ENCODE results near the gene EI24. TPM values are rescaled to one million over a fixed set of nuclear protein-coding genes. Genes with fewer than 3 reads are reported as not detected.

The EI24 gene
- total and polyA plus RNA-seq, 9 of the 15 experiments (the other 6 are each of a cell fraction or from before 2014, with no cell fraction given): 50.4 to 260 (median 168) TPM

- POLR2A ChIA-PET: interaction anchor here (0.7 to 1.2 kb wide), 2 partner anchors 16 to 69 kb away, joined by 3 to 4 read pairs; partner anchors contain the start of gene EI24
- peak; percentile 76 for FAIRE-seq
- no peak for TF ChIP-seq ZNF239 (CRISPR knock-in tag; IDR thresholded peaks at IDR 0.05)
- TF ChIP-seq ZNF589 (CRISPR knock-in tag; IDR thresholded peaks at IDR 0.05; ENCODE audit: low read depth): no peak
- TF ChIP-seq GATAD2A (IDR thresholded peaks at IDR 0.05): no peak
- TF ChIP-seq TFAM (CRISPR knock-in tag; conservative IDR thresholded peaks at IDR 0.05): no peak
- peak; percentile 71; the same call in 1 of the 2 replicates for TF ChIP-seq GABPB1 (CRISPR knock-in tag; IDR thresholded peaks at IDR 0.05)
- no peak for TF ChIP-seq TAF15 (IDR thresholded peaks at IDR 0.05; ENCODE audit: low read depth, low read length)
- no peak for TF ChIP-seq KLF10 (CRISPR knock-in tag; IDR thresholded peaks at IDR 0.05)
- TF ChIP-seq FOXA1 (IDR thresholded peaks at IDR 0.05; ENCODE audit: borderline replicate concordance): no peak
- TF ChIP-seq ZZZ3 (IDR thresholded peaks at IDR 0.05): no peak
- TF ChIP-seq ZC3H11A (IDR thresholded peaks at IDR 0.05; ENCODE audit: low read depth, low read length): no peak
- no peak for TF ChIP-seq MTF1 (CRISPR knock-in tag; IDR thresholded peaks at IDR 0.05; ENCODE audit: borderline replicate concordance)
- no peak for TF ChIP-seq ZNF174 (CRISPR knock-in tag; IDR thresholded peaks at IDR 0.05)
- TF ChIP-seq ZC3H4 (CRISPR knock-in tag; IDR thresholded peaks at IDR 0.05; ENCODE audit: borderline replicate concordance): no peak
- TF ChIP-seq ARID1B (IDR thresholded peaks at IDR 0.05): 0 out of 2 replicates have a peak, but pooled peaks have one; percentile 9
- TF ChIP-seq DNMT1 (IDR thresholded peaks at IDR 0.05): no peak
- TF ChIP-seq RAD51 (IDR thresholded peaks at IDR 0.05; ENCODE audit: borderline replicate concordance, low read depth): no peak
- no peak for TF ChIP-seq ZNF609 (CRISPR knock-in tag; IDR thresholded peaks at IDR 0.05; ENCODE audit: borderline replicate concordance)
- TF ChIP-seq SNIP1 (IDR thresholded peaks at IDR 0.05; ENCODE audit: low read depth): no peak
- no peak for TF ChIP-seq BDP1 (IDR thresholded peaks at IDR 0.05; ENCODE audit: insufficient read depth, insufficient read length)
- no peak for TF ChIP-seq CBX2 (IDR thresholded peaks at IDR 0.05; ENCODE audit: insufficient read depth, low read length, poor library complexity, severe bottlenecking)
Measured at GRCh38 chr11:125554038-125554437, 15.2 kb upstream of the EI24 start.

More at GRCh38 chr11:125554038-125554437, 15.2 kb upstream of the EI24 start:
- H3K4me1 ChIP-seq (replicated peaks in 1 of 2; ENCODE audit: control insufficient read depth in 2 of 2, insufficient read depth in 2 of 2, low read length in 2 of 2): peaks cover 19 to 58% of the 10 kb centered on the region in 2 experiments
- peak overlapping the region; percentile 57 for H3K4me2 ChIP-seq (ENCODE audit: insufficient read depth, low read length)
- no peaks in the 10 kb centered on the region for H4K20me1 ChIP-seq (replicated peaks; ENCODE audit: control insufficient read depth, insufficient read depth, low read length)
- CTCF ChIA-PET (ENCODE audit: low intra/inter-chr PET ratio): no interaction called here
- H3K27me3 ChIP-seq (ENCODE audit: control insufficient read depth in 2 of 2, insufficient read depth in 2 of 2, low read length in 2 of 2): no peaks in the 10 kb centered on the region
- intact Hi-C loops (cut with micrococcal nuclease) (loop anchor here (1.0 to 10.0 kb wide), 5 partner anchors 42 to 320 kb away; partner anchors contain the start of gene CHEK1), in situ Hi-C loops (cut with MboI) (loop anchor here (10.0 kb wide), 1 partner anchor 321 kb away; no protein-coding TSS in a partner anchor)
- H3K9me1 ChIP-seq (ENCODE audit: control insufficient read depth, insufficient read depth, low read length): no peaks in the 10 kb centered on the region
- peak overlapping the region; percentile 88 for H2AFZ ChIP-seq (ENCODE audit: low read depth, low read length)
- peak; percentile 82 for ATAC-seq
- H3K79me2 ChIP-seq (ENCODE audit: control insufficient read depth, insufficient read depth, low read length): no peaks in the 10 kb centered on the region
- BruUV-seq (replicated peaks): no TSS peak
- WGBS (ENCODE audit: insufficient coverage, low coverage, missing lambda C conversion rate): 32% methylated on average over 3 of the region's 3 CpGs
- no peaks in the 10 kb centered on the region for H3K36me3 ChIP-seq (ENCODE audit: control insufficient read depth, insufficient read depth, low read length)
- peak overlapping the region; percentile 69 for H3K27ac ChIP-seq (ENCODE audit: extremely low read depth, low read depth, low read length)
- no peak overlapping the region for H3K4me3 ChIP-seq
- DNase-seq (ENCODE audit: extremely low read depth in 1 of 4, low spot score in 3 of 4): peak; percentile 25 to 86 (median 50)
- H3K9me3 ChIP-seq (replicated peaks; ENCODE audit: control insufficient read depth, insufficient read depth, low read depth, low read length): no peaks in the 10 kb centered on the region
- peak overlapping the region in 1 of 2 experiments; percentile 37; a peak in 1 of 4 replicates for H3K9ac ChIP-seq (ENCODE audit: insufficient read depth in 1 of 2, low read depth in 2 of 2, low read length in 2 of 2)
